Nephron (organoid): ENCODE measurements around the gene EP300.

Experiments used
- H3K27ac Mint-ChIP-seq, 3 experiments: 2 replicates each; pipeline ENCODE4 v1.8.0; 2020; ENCODE audit warnings: mixed read lengths in 3 of 3, mild to moderate bottlenecking in 2 of 3, moderate library complexity in 1 of 3
- H3K27me3 Mint-ChIP-seq: 2 replicates; pipeline ENCODE4 v1.8.0; 2021; ENCODE audit warnings: low read depth, mild to moderate bottlenecking, moderate library complexity, mixed read lengths
- H3K36me3 Mint-ChIP-seq: 2 replicates; pipeline ENCODE4 v1.8.0; 2020; ENCODE audit warnings: low read depth, mixed read lengths
- H3K4me1 Mint-ChIP-seq: 2 replicates; pipeline ENCODE4 v1.8.0; 2020; ENCODE audit warnings: mixed read lengths
- H3K4me3 Mint-ChIP-seq, 3 experiments: 2 replicates each; pipeline ENCODE4 v1.8.0; 2020; ENCODE audit warnings: mild to moderate bottlenecking in 3 of 3, mixed read lengths in 3 of 3, moderate library complexity in 2 of 3
- H3K9me3 Mint-ChIP-seq: 2 replicates; pipeline ENCODE4 v1.8.0; 2020; ENCODE audit warnings: mixed read lengths
- CTCF ChIP-seq, 3 experiments: fragments of 200-600 bp; sonication (generic); IDR thresholded peaks; one replicate each; pipeline ENCODE4 v1.5.0; 2021; ENCODE audit warnings: antibody characterized with exemption in 3 of 3; ENCODE audit not compliant: unreplicated experiment in 3 of 3

Gene EP300

GRCh38 chr22:41070665-41071331 is 21.6 kb upstream of the EP300 start:
- TF ChIP-seq CTCF (IDR thresholded peaks at IDR 0.05; ENCODE audit: unreplicated experiment in 3 of 3), result no peak
- Mint-ChIP-seq H3K9me3 (no peaks in the 10 kb centered on the region), H3K27ac (no peak overlapping the region), H3K4me3 (no peak overlapping the region), H3K36me3 (no peaks in the 10 kb centered on the region), H3K27me3 (peaks cover 16% of the 10 kb centered on the region), H3K4me1 (no peaks in the 10 kb centered on the region)

GRCh38 chr22:41074061-41074460 is 18.3 kb upstream of the EP300 start:
- Mint-ChIP-seq H3K4me1 (no peaks in the 10 kb centered on the region), H3K9me3 (no peaks in the 10 kb centered on the region), H3K36me3 (no peaks in the 10 kb centered on the region), H3K27me3 (peaks cover 4% of the 10 kb centered on the region), H3K4me3 (no peak overlapping the region), H3K27ac (no peak overlapping the region)
- TF ChIP-seq CTCF (IDR thresholded peaks at IDR 0.05; ENCODE audit: unreplicated experiment in 3 of 3), result no peak

GRCh38 chr22:41074466-41074865 is 17.9 kb upstream of the EP300 start:
- H3K36me3 Mint-ChIP-seq, result no peaks in the 10 kb centered on the region
- TF ChIP-seq CTCF (IDR thresholded peaks at IDR 0.05; ENCODE audit: unreplicated experiment in 3 of 3), result no peak
- H3K27me3 Mint-ChIP-seq, result peaks cover 4% of the 10 kb centered on the region
- no peaks in the 10 kb centered on the region for H3K9me3 Mint-ChIP-seq
- no peak overlapping the region for H3K4me3 Mint-ChIP-seq
- H3K27ac Mint-ChIP-seq, result no peak overlapping the region
- no peaks in the 10 kb centered on the region for H3K4me1 Mint-ChIP-seq

GRCh38 chr22:41074941-41075710 is 17.3 kb upstream of the EP300 start:
- no peak overlapping the region for H3K4me3 Mint-ChIP-seq
- no peak overlapping the region for H3K27ac Mint-ChIP-seq
- no peak for TF ChIP-seq CTCF (IDR thresholded peaks at IDR 0.05; ENCODE audit: unreplicated experiment in 3 of 3)
- H3K27me3 Mint-ChIP-seq, result peaks cover 4% of the 10 kb centered on the region
- H3K36me3 Mint-ChIP-seq, result no peaks in the 10 kb centered on the region
- H3K9me3 Mint-ChIP-seq, result no peaks in the 10 kb centered on the region
- no peaks in the 10 kb centered on the region for H3K4me1 Mint-ChIP-seq

- Mint-ChIP-seq H3K36me3 (no peaks in the 10 kb centered on the region), H3K27me3 (peaks cover 4% of the 10 kb centered on the region), H3K9me3 (no peaks in the 10 kb centered on the region), H3K4me1 (no peaks in the 10 kb centered on the region), H3K4me3 (no peak overlapping the region), H3K27ac (no peak overlapping the region)
- no peak for TF ChIP-seq CTCF (IDR thresholded peaks at IDR 0.05; ENCODE audit: unreplicated experiment in 3 of 3)
Observed at GRCh38 chr22:41075946-41076345, 16.4 kb upstream of the EP300 start.

GRCh38 chr22:41076857-41077256 is 15.5 kb upstream of the EP300 start:
- TF ChIP-seq CTCF (IDR thresholded peaks at IDR 0.05; ENCODE audit: unreplicated experiment in 3 of 3), result no peak
- Mint-ChIP-seq H3K4me3 (no peak overlapping the region), H3K27me3 (peaks cover 4% of the 10 kb centered on the region), H3K36me3 (no peaks in the 10 kb centered on the region), H3K9me3 (no peaks in the 10 kb centered on the region), H3K4me1 (no peaks in the 10 kb centered on the region), H3K27ac (no peak overlapping the region)
